ENCODE measurements around the gene PPARA. TPM values are rescaled to one million over a fixed set of nuclear protein-coding genes. Genes with fewer than 3 reads are reported as not detected.

PPARA gene
- total and polyA plus RNA-seq, 9 of the 15 experiments (the other 6 are each of a cell fraction or from before 2014, with no cell fraction given) = 0.64 to 5.3 (median 3.5) TPM

DNA sequence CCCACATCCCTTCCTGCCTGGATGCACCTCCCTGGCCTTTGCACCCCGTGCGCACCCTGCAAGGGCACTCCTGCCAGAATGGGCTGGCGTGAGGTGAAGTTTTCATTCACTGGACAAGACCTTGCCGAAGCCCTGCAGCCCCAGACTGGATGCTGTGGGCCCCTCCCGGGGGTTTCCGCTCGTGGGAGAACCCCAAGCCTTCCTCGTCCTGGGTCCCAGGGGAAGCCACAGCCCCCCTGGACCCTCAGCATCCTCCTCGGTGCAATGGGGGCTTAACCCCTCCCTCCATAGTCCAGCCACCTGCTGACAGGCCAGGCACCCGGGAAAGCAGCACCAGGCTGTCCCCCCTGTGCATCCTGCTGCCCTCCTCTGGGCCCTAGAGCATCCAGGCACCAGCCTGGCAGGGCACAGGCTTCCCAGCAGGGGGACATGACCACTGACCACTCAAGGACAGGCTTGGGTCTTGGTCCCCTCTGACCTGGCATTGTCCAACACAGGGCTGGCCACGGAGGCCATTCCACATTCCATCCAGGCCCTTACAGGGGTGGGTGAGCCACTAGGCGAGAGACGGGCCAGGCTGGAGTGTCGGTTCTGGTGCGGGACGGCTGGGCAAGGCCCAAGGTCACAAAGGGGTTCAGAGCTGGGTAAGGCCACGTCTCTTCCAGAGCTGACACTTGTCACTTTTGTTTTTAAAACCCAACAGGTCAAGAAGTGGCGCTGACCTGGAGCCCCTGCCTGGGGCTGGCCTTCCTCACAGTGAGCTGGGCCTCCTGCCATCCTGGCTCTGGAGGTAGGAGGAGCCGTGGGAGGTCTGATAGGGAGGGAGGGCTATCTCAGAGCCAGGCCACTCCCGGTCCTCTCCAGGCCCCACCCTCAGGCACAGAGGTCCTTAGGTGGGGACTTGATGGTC, 41.5 kb upstream of the PPARA start (continued):
- TF ChIP-seq RBM15 (IDR thresholded peaks at IDR 0.05; ENCODE audit: insufficient read depth, low read length) = no peak
- TF ChIP-seq ZNF134 (CRISPR knock-in tag; conservative IDR thresholded peaks at IDR 0.05) = no peak
- no peak for TF ChIP-seq NCOA6 (IDR thresholded peaks at IDR 0.05)
- TF ChIP-seq, protein P1, sequence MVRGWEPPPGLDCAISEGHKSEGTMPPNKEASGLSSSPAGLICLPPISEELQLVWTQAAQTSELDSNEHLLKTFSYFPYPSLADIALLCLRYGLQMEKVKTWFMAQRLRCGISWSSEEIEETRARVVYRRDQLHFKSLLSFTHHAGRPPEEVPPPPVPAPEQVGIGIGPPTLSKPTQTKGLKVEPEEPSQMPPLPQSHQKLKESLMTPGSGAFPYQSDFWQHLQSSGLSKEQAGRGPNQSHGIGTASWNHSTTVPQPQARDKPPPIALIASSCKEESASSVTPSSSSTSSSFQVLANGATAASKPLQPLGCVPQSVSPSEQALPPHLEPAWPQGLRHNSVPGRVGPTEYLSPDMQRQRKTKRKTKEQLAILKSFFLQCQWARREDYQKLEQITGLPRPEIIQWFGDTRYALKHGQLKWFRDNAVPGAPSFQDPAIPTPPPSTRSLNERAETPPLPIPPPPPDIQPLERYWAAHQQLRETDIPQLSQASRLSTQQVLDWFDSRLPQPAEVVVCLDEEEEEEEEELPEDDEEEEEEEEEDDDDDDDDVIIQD (CRISPR knock-in tag; IDR thresholded peaks at IDR 0.05) = no peak
- no peak for TF ChIP-seq CHD2 (IDR thresholded peaks at IDR 0.05; ENCODE audit: low read depth, low read length)
- TF ChIP-seq ZNF785 (CRISPR knock-in tag; IDR thresholded peaks at IDR 0.05) = no peak
- no peak for TF ChIP-seq BACH1 (tag; IDR thresholded peaks at IDR 0.05)
- TF ChIP-seq, protein P2, sequence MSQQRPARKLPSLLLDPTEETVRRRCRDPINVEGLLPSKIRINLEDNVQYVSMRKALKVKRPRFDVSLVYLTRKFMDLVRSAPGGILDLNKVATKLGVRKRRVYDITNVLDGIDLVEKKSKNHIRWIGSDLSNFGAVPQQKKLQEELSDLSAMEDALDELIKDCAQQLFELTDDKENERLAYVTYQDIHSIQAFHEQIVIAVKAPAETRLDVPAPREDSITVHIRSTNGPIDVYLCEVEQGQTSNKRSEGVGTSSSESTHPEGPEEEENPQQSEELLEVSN (IDR thresholded peaks at IDR 0.05; ENCODE audit: borderline replicate concordance in 1 of 2, extremely low read depth in 1 of 2, insufficient read depth in 1 of 2, insufficient read length in 1 of 2, low read depth in 1 of 2, low read length in 1 of 2, poor library complexity in 1 of 2, severe bottlenecking in 1 of 2) = no peak

All from K562 (cell line).